NCI-H446 treated with DMSO at 0.1 percent for 48 hours (cell line): ENCODE measurements around the gene MND1.
"Not testable (repeated sequence)": the region's sequence is repeated elsewhere in the genome, so short reads cannot be mapped to it uniquely, and the experiment has no call there.

Experiments used
- DNase-seq: peaks from one replicate; lab custom pipeline; 2025; lab: John Stamatoyannopoulos, UW

MND1 gene

GRCh38 chr4:153440475-153440874, 96.0 kb downstream of the MND1 start:
- DNase-seq, result no peak

GRCh38 chr4:153447175-153447905, 102.9 kb downstream of the MND1 start:
- no peak for DNase-seq

GRCh38 chr4:153448003-153448731, 103.7 kb downstream of the MND1 start:
- DNase-seq, result no peak

GRCh38 chr4:153449338-153449737, 104.8 kb downstream of the MND1 start:
- DNase-seq, result no peak

- no peak for DNase-seq
Measured at GRCh38 chr4:153450544-153450917, 106.0 kb downstream of the MND1 start.

GRCh38 chr4:153451145-153451544, 106.7 kb downstream of the MND1 start:
- DNase-seq, result not testable (repeated sequence)

- DNase-seq, result no peak
Measured at GRCh38 chr4:153451911-153452657, 107.6 kb downstream of the MND1 start.

- no peak for DNase-seq
Measured at GRCh38 chr4:153452658-153453378, 108.3 kb downstream of the MND1 start.

- no peak for DNase-seq
Measured at GRCh38 chr4:153453402-153453801, 108.9 kb downstream of the MND1 start.

- DNase-seq, result no peak
Measured at GRCh38 chr4:153458969-153459368, 114.5 kb downstream of the MND1 start.

- DNase-seq, result not testable (repeated sequence)
Measured at GRCh38 chr4:153461549-153461948, 117.1 kb downstream of the MND1 start.

- DNase-seq, result no peak
Measured at GRCh38 chr4:153464068-153464467, 119.6 kb downstream of the MND1 start.
